Measurements from ENCODE around the gene RGS6. TPM values are rescaled to one million over a fixed set of nuclear protein-coding genes. Genes with fewer than 3 reads are reported as not detected.

RGS6 gene
- total and polyA plus RNA-seq, 4 experiments from 2014 or later, result 0.32 TPM; not detected in 3

- Histone ChIP-seq H3K9me3 (ENCODE audit: control insufficient read depth in 1 of 2, low read length in 2 of 2) (no peaks in the 10 kb centered on the region), H3K36me3 (ENCODE audit: insufficient read depth, low read length) (no peaks in the 10 kb centered on the region), H3K27ac (ENCODE audit: low read depth, low read length) (no peak overlapping the region), H3K4me1 (ENCODE audit: insufficient read depth, low read length) (no peaks in the 10 kb centered on the region), H3K27me3 (ENCODE audit: insufficient read depth, low read length) (no peaks in the 10 kb centered on the region), H3K4me3 (ENCODE audit: low read length in 2 of 2) (no peak overlapping the region)
- intact Hi-C loops (cut with micrococcal nuclease), result no loop called here
- Mint-ChIP-seq H3K4me1 (peaks cover 0 to 4% (median 3%) of the 10 kb centered on the region in 4 donors), H3K4me3 (no peak overlapping the region), H3K9me3 (no peaks in the 10 kb centered on the region), H3K36me3 (no peaks in the 10 kb centered on the region), H3K27me3 (peaks cover 4% of the 10 kb centered on the region in 2 donors), H3K27ac (no peak overlapping the region)
- CTCF ChIA-PET (ENCODE audit: partially characterized antibody), result no interaction called here
- POLR2A ChIA-PET (ENCODE audit: partially characterized antibody), result no interaction called here
- DNase-seq, result no peak
Measured at GRCh38 chr14:72557671-72558070, 625.4 kb downstream of the RGS6 start.

DNA sequence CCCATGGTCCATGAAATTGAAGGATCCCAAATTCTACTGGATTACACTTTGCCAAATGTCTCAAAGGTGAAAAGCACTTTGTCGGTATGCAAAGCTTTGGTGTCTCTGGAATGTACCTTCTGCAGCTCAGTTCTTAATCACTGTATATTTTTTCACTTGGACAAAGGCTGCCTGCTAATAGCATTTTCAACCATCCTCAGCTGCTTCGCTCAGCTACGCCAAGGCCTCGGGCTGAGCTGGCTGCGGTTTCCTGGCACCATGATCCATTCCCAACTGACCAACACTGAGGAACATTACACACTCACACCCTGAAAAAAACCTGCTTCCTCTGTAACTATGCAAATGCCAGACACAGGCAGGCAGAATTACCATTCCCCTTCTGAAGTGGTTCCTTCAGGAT, 626.5 kb downstream of the RGS6 start:
- Histone ChIP-seq H3K4me1 (ENCODE audit: insufficient read depth, low read length) (no peaks in the 10 kb centered on the region), H3K36me3 (ENCODE audit: insufficient read depth, low read length) (no peaks in the 10 kb centered on the region), H3K27ac (ENCODE audit: low read depth, low read length) (no peak overlapping the region), H3K9me3 (ENCODE audit: control insufficient read depth in 1 of 2, low read length in 2 of 2) (no peaks in the 10 kb centered on the region), H3K4me3 (ENCODE audit: low read length in 2 of 2) (no peak overlapping the region), H3K27me3 (ENCODE audit: insufficient read depth, low read length) (no peaks in the 10 kb centered on the region)
- no peak for DNase-seq
- H3K36me3 Mint-ChIP-seq, result no peaks in the 10 kb centered on the region
- H3K27me3 Mint-ChIP-seq, result peaks cover 2 to 4% of the 10 kb centered on the region in 2 donors
- intact Hi-C loops (cut with micrococcal nuclease), result no loop called here
- no peak overlapping the region for H3K4me3 Mint-ChIP-seq
- no peaks in the 10 kb centered on the region for H3K9me3 Mint-ChIP-seq
- H3K27ac Mint-ChIP-seq, result no peak overlapping the region
- ChIA-PET POLR2A (ENCODE audit: partially characterized antibody) (no interaction called here), CTCF (ENCODE audit: partially characterized antibody) (interaction anchor here (1.4 kb wide), 1 partner anchor 42 kb away, joined by 3 read pairs; no protein-coding TSS in a partner anchor)
- H3K4me1 Mint-ChIP-seq, result peaks cover 0 to 4% (median 3%) of the 10 kb centered on the region in 4 donors

DNA sequence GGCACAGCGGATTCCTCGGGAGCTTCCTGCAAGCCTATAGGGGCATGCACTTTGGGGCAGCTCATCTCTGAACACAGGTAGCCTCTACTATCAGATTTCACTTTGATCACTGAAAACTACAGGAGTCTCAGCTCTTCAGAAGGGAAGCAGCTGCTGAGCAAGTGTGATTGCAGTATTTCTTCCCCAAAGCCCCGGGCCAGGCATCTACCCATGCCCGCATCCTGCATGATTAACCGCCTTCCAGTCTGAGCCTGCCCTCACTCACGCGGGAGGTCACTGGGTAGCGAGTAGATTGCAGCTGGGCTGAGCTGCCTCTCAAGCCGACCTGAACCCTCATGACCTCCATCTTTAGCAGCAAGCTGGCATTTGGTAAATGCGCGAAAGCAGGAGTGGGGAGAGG, 627.0 kb downstream of the RGS6 start:
- no peaks in the 10 kb centered on the region for H3K27me3 ChIP-seq (ENCODE audit: insufficient read depth, low read length)
- Mint-ChIP-seq H3K27ac (no peak overlapping the region), H3K36me3 (no peaks in the 10 kb centered on the region), H3K9me3 (no peaks in the 10 kb centered on the region), H3K4me1 (peaks cover 0 to 4% (median 3%) of the 10 kb centered on the region in 4 donors), H3K27me3 (peaks cover 1 to 4% of the 10 kb centered on the region in 2 donors), H3K4me3 (no peak overlapping the region)
- H3K27ac ChIP-seq (ENCODE audit: low read depth, low read length), result no peak overlapping the region
- ChIA-PET POLR2A (ENCODE audit: partially characterized antibody) (no interaction called here), CTCF (ENCODE audit: partially characterized antibody) (interaction anchor here (1.4 kb wide), 1 partner anchor 43 kb away, joined by 3 read pairs; no protein-coding TSS in a partner anchor)
- DNase-seq, result no peak
- no peaks in the 10 kb centered on the region for H3K4me1 ChIP-seq (ENCODE audit: insufficient read depth, low read length)
- H3K9me3 ChIP-seq (ENCODE audit: control insufficient read depth in 1 of 2, low read length in 2 of 2), result no peaks in the 10 kb centered on the region
- intact Hi-C loops (cut with micrococcal nuclease), result no loop called here
- no peak overlapping the region for H3K4me3 ChIP-seq (ENCODE audit: low read length in 2 of 2)
- no peaks in the 10 kb centered on the region for H3K36me3 ChIP-seq (ENCODE audit: insufficient read depth, low read length)

GRCh38 chr14:72559669-72560255, 627.5 kb downstream of the RGS6 start:
- H3K4me1 ChIP-seq (ENCODE audit: insufficient read depth, low read length), result no peaks in the 10 kb centered on the region
- H3K9me3 Mint-ChIP-seq, result no peaks in the 10 kb centered on the region
- no peaks in the 10 kb centered on the region for H3K9me3 ChIP-seq (ENCODE audit: control insufficient read depth in 1 of 2, low read length in 2 of 2)
- ChIA-PET CTCF (ENCODE audit: partially characterized antibody) (interaction anchor here (1.4 kb wide), 1 partner anchor 43 kb away, joined by 3 read pairs; no protein-coding TSS in a partner anchor), POLR2A (ENCODE audit: partially characterized antibody) (no interaction called here)
- no peaks in the 10 kb centered on the region for H3K27me3 ChIP-seq (ENCODE audit: insufficient read depth, low read length)
- no peak overlapping the region for H3K27ac Mint-ChIP-seq
- peaks cover 0 to 4% (median 1%) of the 10 kb centered on the region in 4 donors for H3K4me1 Mint-ChIP-seq
- H3K27ac ChIP-seq (ENCODE audit: low read depth, low read length), result no peak overlapping the region
- H3K27me3 Mint-ChIP-seq, result peaks cover 1 to 4% of the 10 kb centered on the region in 2 donors
- no peak overlapping the region for H3K4me3 ChIP-seq (ENCODE audit: low read length in 2 of 2)
- H3K36me3 Mint-ChIP-seq, result no peaks in the 10 kb centered on the region
- intact Hi-C loops (cut with micrococcal nuclease), result no loop called here
- no peak overlapping the region for H3K4me3 Mint-ChIP-seq
- no peak for DNase-seq
- no peaks in the 10 kb centered on the region for H3K36me3 ChIP-seq (ENCODE audit: insufficient read depth, low read length)

DNA sequence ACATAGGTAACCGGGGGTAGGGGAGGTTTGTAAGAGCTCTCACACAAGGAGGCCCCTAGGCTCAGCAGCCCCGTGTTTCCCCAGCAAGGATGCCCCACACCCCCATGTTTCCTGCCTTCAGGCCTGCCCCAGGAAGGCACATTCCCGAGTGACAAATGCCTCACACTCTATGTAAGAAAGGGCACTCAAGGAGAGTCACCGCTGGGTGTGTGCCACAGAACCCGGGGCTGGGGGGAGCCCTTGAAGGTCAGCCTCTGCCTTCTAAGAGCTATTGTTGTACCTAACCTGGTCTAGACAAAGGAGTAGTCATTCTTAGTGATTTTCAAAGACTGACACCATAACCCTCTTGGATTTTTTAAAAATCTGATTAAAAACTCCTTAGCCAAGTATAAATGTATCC, 628.1 kb downstream of the RGS6 start:
- ChIA-PET POLR2A (ENCODE audit: partially characterized antibody) (no interaction called here), CTCF (ENCODE audit: partially characterized antibody) (interaction anchor here (1.4 kb wide), 1 partner anchor 44 kb away, joined by 3 read pairs; no protein-coding TSS in a partner anchor)
- no peak overlapping the region for H3K4me3 ChIP-seq (ENCODE audit: low read length in 2 of 2)
- no peaks in the 10 kb centered on the region for H3K36me3 Mint-ChIP-seq
- no peak for DNase-seq
- no peak overlapping the region for H3K27ac ChIP-seq (ENCODE audit: low read depth, low read length)
- intact Hi-C loops (cut with micrococcal nuclease), result no loop called here
- no peaks in the 10 kb centered on the region for H3K27me3 ChIP-seq (ENCODE audit: insufficient read depth, low read length)
- no peak overlapping the region for H3K4me3 Mint-ChIP-seq
- no peaks in the 10 kb centered on the region for H3K36me3 ChIP-seq (ENCODE audit: insufficient read depth, low read length)
- peaks cover 0 to 4% (median 1%) of the 10 kb centered on the region in 4 donors for H3K4me1 Mint-ChIP-seq
- H3K9me3 Mint-ChIP-seq, result no peaks in the 10 kb centered on the region
- no peak overlapping the region for H3K27ac Mint-ChIP-seq
- peaks cover 1 to 4% of the 10 kb centered on the region in 2 donors for H3K27me3 Mint-ChIP-seq
- no peaks in the 10 kb centered on the region for H3K4me1 ChIP-seq (ENCODE audit: insufficient read depth, low read length)
- H3K9me3 ChIP-seq (ENCODE audit: control insufficient read depth in 1 of 2, low read length in 2 of 2), result no peaks in the 10 kb centered on the region

DNA sequence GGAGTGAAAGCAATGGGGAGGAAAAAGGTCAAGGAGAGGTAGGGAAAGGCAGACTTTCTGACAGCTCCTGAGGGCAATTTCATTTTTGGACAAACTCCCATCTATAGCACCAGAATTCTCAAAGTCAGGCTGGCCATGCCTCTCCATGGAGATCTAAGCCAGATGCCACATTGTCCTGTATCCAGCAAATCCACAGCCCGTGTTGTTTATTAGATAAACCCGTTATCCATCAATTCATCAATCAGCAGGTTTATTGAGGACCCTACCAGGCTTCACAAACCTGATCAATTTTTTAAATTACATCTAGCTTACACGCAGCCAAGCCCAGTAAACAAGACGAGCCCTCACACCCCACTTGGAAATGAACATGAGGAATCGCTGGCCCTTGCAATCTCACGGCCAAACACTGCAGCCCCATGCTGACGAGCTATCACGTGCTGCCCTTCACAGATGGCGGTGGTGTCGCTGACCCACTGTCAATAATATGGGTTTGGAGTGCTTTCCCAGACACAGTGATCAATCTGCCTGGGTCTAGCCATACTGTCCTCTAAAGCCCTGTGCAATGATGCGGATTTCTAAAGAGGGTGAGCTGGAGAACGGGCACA, 628.8 kb downstream of the RGS6 start:
- ChIA-PET POLR2A (ENCODE audit: partially characterized antibody) (no interaction called here), CTCF (ENCODE audit: partially characterized antibody) (no interaction called here)
- H3K36me3 ChIP-seq (ENCODE audit: insufficient read depth, low read length), result no peaks in the 10 kb centered on the region
- no peaks in the 10 kb centered on the region for H3K4me1 ChIP-seq (ENCODE audit: insufficient read depth, low read length)
- no peaks in the 10 kb centered on the region for H3K9me3 ChIP-seq (ENCODE audit: control insufficient read depth in 1 of 2, low read length in 2 of 2)
- H3K27me3 Mint-ChIP-seq, result peaks cover 1 to 4% of the 10 kb centered on the region in 2 donors
- H3K9me3 Mint-ChIP-seq, result no peaks in the 10 kb centered on the region
- H3K36me3 Mint-ChIP-seq, result no peaks in the 10 kb centered on the region
- H3K27ac Mint-ChIP-seq, result peak overlapping the region in 1 of 7 donors; percentile 7
- no peaks in the 10 kb centered on the region for H3K27me3 ChIP-seq (ENCODE audit: insufficient read depth, low read length)
- H3K27ac ChIP-seq (ENCODE audit: low read depth, low read length), result no peak overlapping the region
- DNase-seq, result no peak
- H3K4me3 Mint-ChIP-seq, result no peak overlapping the region
- H3K4me3 ChIP-seq (ENCODE audit: low read length in 2 of 2), result no peak overlapping the region
- peaks cover 0 to 4% (median 1%) of the 10 kb centered on the region in 4 donors for H3K4me1 Mint-ChIP-seq
- intact Hi-C loops (cut with micrococcal nuclease), result no loop called here

DNA sequence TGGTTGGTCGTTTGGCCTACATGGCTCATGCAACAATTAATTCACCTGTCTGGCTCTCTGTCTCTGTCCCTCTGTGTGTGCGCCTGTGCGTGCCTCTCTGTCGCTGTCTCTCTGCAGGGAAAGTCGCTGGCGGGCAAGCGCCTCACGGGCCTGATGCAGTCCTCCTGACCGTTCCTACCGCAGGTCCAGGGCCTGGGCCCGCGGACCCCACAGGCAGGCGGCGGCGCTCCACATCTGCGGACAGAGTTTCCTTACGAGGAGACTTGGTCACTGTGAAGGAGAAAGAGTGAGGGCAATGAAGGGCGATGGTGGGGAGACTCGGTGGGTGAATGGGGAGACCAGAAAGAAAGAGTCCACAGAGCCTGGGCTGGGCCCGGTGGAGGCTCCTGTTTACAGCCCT, 630.1 kb downstream of the RGS6 start:
- peaks cover 0 to 4% of the 10 kb centered on the region in 2 donors for H3K27me3 Mint-ChIP-seq
- Histone ChIP-seq H3K27ac (ENCODE audit: low read depth, low read length) (no peak overlapping the region), H3K4me1 (ENCODE audit: insufficient read depth, low read length) (no peaks in the 10 kb centered on the region), H3K36me3 (ENCODE audit: insufficient read depth, low read length) (no peaks in the 10 kb centered on the region), H3K4me3 (ENCODE audit: low read length in 2 of 2) (no peak overlapping the region), H3K9me3 (ENCODE audit: control insufficient read depth in 1 of 2, low read length in 2 of 2) (no peaks in the 10 kb centered on the region), H3K27me3 (ENCODE audit: insufficient read depth, low read length) (no peaks in the 10 kb centered on the region)
- H3K36me3 Mint-ChIP-seq, result no peaks in the 10 kb centered on the region
- H3K27ac Mint-ChIP-seq, result no peak overlapping the region
- peaks cover 0 to 4% (median 1%) of the 10 kb centered on the region in 4 donors for H3K4me1 Mint-ChIP-seq
- no peaks in the 10 kb centered on the region for H3K9me3 Mint-ChIP-seq
- ChIA-PET CTCF (ENCODE audit: partially characterized antibody) (no interaction called here), POLR2A (ENCODE audit: partially characterized antibody) (no interaction called here)
- no peak overlapping the region for H3K4me3 Mint-ChIP-seq
- no peak for DNase-seq
- intact Hi-C loops (cut with micrococcal nuclease), result no loop called here
